ENCODE data around the gene MTR. TPM values are rescaled to one million over a fixed set of nuclear protein-coding genes. Genes with fewer than 3 reads are reported as not detected.

Gene MTR
- total and polyA plus RNA-seq, 2 donors (not counting 1 experiment from before 2014, with no cell fraction given) = 9.9 to 49.1 TPM

GRCh38 chr1:236779312-236779711 is 15.8 kb upstream of the MTR start:
- peaks cover 37% of the 10 kb centered on the region for H3K27me3 Mint-ChIP-seq
- H3K27ac Mint-ChIP-seq = no peak overlapping the region
- TF ChIP-seq EZH2 (IDR thresholded peaks at IDR 0.05; ENCODE audit: borderline replicate concordance, insufficient read depth, low read depth, low read length, poor library complexity, severe bottlenecking) (no peak), CTCF (IDR thresholded peaks at IDR 0.05) (no peak)
- ChIA-PET CTCF (no interaction called here), POLR2A (no interaction called here)
- no peak overlapping the region for H3K4me3 ChIP-seq (ENCODE audit: control extremely low read depth in 1 of 5, extremely low read depth in 1 of 5, insufficient read depth in 1 of 5, low read depth in 2 of 5, low read length in 4 of 5)
- no peaks in the 10 kb centered on the region for H3K36me3 ChIP-seq (replicated peaks in 1 of 2; ENCODE audit: control extremely low read depth in 1 of 2, control insufficient read depth in 1 of 2, extremely low read depth in 1 of 2, insufficient read depth in 2 of 2, low read length in 1 of 2)
- no peak overlapping the region for H2AFZ ChIP-seq (ENCODE audit: insufficient read depth, low read depth, low read length, poor library complexity, severe bottlenecking)
- ATAC-seq (ENCODE audit: low read depth) = no peak
- H3K4me2 ChIP-seq (replicated peaks; ENCODE audit: low read depth, low read length, poor library complexity, severe bottlenecking) = no peak overlapping the region
- no peaks in the 10 kb centered on the region for H3K4me1 ChIP-seq (ENCODE audit: control insufficient read depth in 2 of 2, insufficient read depth in 2 of 2, low read length in 2 of 2)
- H3K9ac ChIP-seq (ENCODE audit: low read length) = no peak overlapping the region
- H3K9me3 ChIP-seq (ENCODE audit: control extremely low read depth in 1 of 3, control insufficient read depth in 2 of 3, insufficient read depth in 1 of 3, low read length in 2 of 3) = peaks cover 0 to 6% (median 0%) of the 10 kb centered on the region in 3 donors
- H3K79me2 ChIP-seq (ENCODE audit: control insufficient read depth, insufficient read depth, low read length) = no peaks in the 10 kb centered on the region
- no peak for DNase-seq
- intact Hi-C loops (cut with micrococcal nuclease) = no loop called here
- H3K4me1 Mint-ChIP-seq = no peaks in the 10 kb centered on the region
- peaks cover 2% of the 10 kb centered on the region for H3K9me3 Mint-ChIP-seq (ENCODE audit: insufficient read depth)
- H3K4me3 Mint-ChIP-seq = no peak overlapping the region
- no CpG with 5 or more reads among the region's 2 CpGs for WGBS (ENCODE audit: insufficient coverage)
- H3K27me3 ChIP-seq (replicated peaks in 1 of 4; ENCODE audit: control extremely low read depth in 1 of 4, control insufficient read depth in 3 of 4, insufficient read depth in 4 of 4, low read length in 3 of 4) = peaks cover 0 to 17% (median 2%) of the 10 kb centered on the region in 4 experiments
- no peak overlapping the region for H3K27ac ChIP-seq (ENCODE audit: low read length in 2 of 2)
- no peaks in the 10 kb centered on the region for H4K20me1 ChIP-seq (ENCODE audit: control insufficient read depth, insufficient read depth, low read length, poor library complexity, severe bottlenecking)

- H3K9me3 Mint-ChIP-seq (ENCODE audit: insufficient read depth) = no peaks in the 10 kb centered on the region
- CTCF ChIA-PET = no interaction called here
- intact Hi-C loops (cut with micrococcal nuclease) = no loop called here
Observed at GRCh38 chr1:236785477-236785876, 9.6 kb upstream of the MTR start.

More at GRCh38 chr1:236785477-236785876, 9.6 kb upstream of the MTR start:
- H4K20me1 ChIP-seq (ENCODE audit: control insufficient read depth, insufficient read depth, low read length, poor library complexity, severe bottlenecking) = no peaks in the 10 kb centered on the region
- Mint-ChIP-seq H3K4me3 (no peak overlapping the region), H3K27ac (no peak overlapping the region), H3K27me3 (peaks cover 17% of the 10 kb centered on the region), H3K4me1 (no peaks in the 10 kb centered on the region)
- H3K9ac ChIP-seq (ENCODE audit: low read length) = no peak overlapping the region
- H3K4me1 ChIP-seq (ENCODE audit: control insufficient read depth in 2 of 2, insufficient read depth in 2 of 2, low read length in 2 of 2) = no peaks in the 10 kb centered on the region
- DNase-seq (no peak), ATAC-seq (ENCODE audit: low read depth) (no peak)
- TF ChIP-seq EZH2 (IDR thresholded peaks at IDR 0.05; ENCODE audit: borderline replicate concordance, insufficient read depth, low read depth, low read length, poor library complexity, severe bottlenecking) = no peak
- TF ChIP-seq CTCF (IDR thresholded peaks at IDR 0.05) = no peak
- H3K36me3 ChIP-seq (replicated peaks in 1 of 2; ENCODE audit: control extremely low read depth in 1 of 2, control insufficient read depth in 1 of 2, extremely low read depth in 1 of 2, insufficient read depth in 2 of 2, low read length in 1 of 2) = no peaks in the 10 kb centered on the region
- POLR2A ChIA-PET = no interaction called here
- no peak overlapping the region for H3K27ac ChIP-seq (ENCODE audit: low read length in 2 of 2)
- peaks cover 0 to 19% (median 0%) of the 10 kb centered on the region in 3 donors for H3K9me3 ChIP-seq (ENCODE audit: control extremely low read depth in 1 of 3, control insufficient read depth in 2 of 3, insufficient read depth in 1 of 3, low read length in 2 of 3)
- WGBS (ENCODE audit: insufficient coverage) = 56% methylated on average over 2 of the region's 2 CpGs
- no peak overlapping the region for H2AFZ ChIP-seq (ENCODE audit: insufficient read depth, low read depth, low read length, poor library complexity, severe bottlenecking)
- H3K4me2 ChIP-seq (replicated peaks; ENCODE audit: low read depth, low read length, poor library complexity, severe bottlenecking) = no peak overlapping the region
- H3K79me2 ChIP-seq (ENCODE audit: control insufficient read depth, insufficient read depth, low read length) = no peaks in the 10 kb centered on the region
- peaks cover 0 to 6% (median 0%) of the 10 kb centered on the region in 4 experiments for H3K27me3 ChIP-seq (replicated peaks in 1 of 4; ENCODE audit: control extremely low read depth in 1 of 4, control insufficient read depth in 3 of 4, insufficient read depth in 4 of 4, low read length in 3 of 4)
- H3K4me3 ChIP-seq (ENCODE audit: control extremely low read depth in 1 of 5, extremely low read depth in 1 of 5, insufficient read depth in 1 of 5, low read depth in 2 of 5, low read length in 4 of 5) = no peak overlapping the region
